IPS-18c (cell line): ENCODE data around the gene L3MBTL3.
"Not testable (repeated sequence)": the region's sequence is repeated elsewhere in the genome, so short reads cannot be mapped to it uniquely, and the experiment has no call there.

Source experiments
- H3K4me3 ChIP-seq: 2 replicates; pipeline ENCODE4 v1.7.0; 2013; ENCODE audit warnings: low read depth, mild to moderate bottlenecking, low read length, moderate library complexity; ENCODE audit not compliant: insufficient read depth
- H3K9me3 ChIP-seq: one replicate; pipeline ENCODE4 v1.6.1; 2013; ENCODE audit warnings: mild to moderate bottlenecking, low read length, moderate library complexity; ENCODE audit not compliant: control insufficient read depth, insufficient read depth

Gene L3MBTL3

DNA sequence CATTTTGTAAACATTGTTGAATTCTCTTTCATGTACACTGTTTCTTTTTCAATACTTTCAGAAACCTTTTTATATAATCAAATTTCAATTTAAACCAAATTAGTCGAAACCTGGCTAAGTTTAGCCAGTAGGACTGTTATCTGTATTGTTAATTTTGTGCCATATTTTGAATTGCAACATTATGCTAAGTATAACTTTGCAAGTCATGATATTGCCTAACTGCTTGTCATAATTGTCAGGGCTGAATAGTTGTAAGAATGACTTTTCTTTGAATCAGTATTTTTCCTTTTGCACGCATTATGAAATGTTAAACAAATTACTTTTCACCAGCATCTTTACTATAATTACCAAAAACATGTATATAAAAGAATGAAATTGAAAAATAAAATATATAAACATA, 121.7 kb downstream of the L3MBTL3 start:
- Histone ChIP-seq H3K4me3 (no peak overlapping the region), H3K9me3 (no peaks in the 10 kb centered on the region)

- H3K9me3 ChIP-seq = no peaks in the 10 kb centered on the region
- H3K4me3 ChIP-seq = no peak overlapping the region
These were observed 125.3 kb downstream of the L3MBTL3 start for GRCh38 chr6:130143709-130144108.

DNA sequence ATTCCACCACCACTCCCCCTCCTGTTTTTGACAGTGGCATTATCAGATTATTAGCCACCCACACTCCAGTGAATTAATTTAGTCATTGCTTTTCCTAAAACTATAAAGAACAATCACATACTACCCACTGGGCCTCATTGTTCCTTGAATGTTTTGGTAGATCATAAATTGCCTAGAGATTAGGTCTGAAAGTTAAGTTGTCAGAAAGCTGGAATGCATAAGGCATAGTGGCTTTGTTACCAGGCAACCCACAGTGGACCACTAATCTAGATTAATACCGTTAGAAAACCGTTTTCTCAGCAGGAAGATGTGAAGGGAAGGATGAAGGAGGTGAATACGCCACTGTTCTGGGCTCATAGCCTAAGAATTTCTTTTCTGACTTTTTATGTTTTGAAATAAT, 128.7 kb downstream of the L3MBTL3 start:
- no peak overlapping the region for H3K4me3 ChIP-seq
- H3K9me3 ChIP-seq = peaks cover 2% of the 10 kb centered on the region

GRCh38 chr6:130148181-130148580, 129.8 kb downstream of the L3MBTL3 start:
- Histone ChIP-seq H3K9me3 (peaks cover 2% of the 10 kb centered on the region), H3K4me3 (no peak overlapping the region)

DNA sequence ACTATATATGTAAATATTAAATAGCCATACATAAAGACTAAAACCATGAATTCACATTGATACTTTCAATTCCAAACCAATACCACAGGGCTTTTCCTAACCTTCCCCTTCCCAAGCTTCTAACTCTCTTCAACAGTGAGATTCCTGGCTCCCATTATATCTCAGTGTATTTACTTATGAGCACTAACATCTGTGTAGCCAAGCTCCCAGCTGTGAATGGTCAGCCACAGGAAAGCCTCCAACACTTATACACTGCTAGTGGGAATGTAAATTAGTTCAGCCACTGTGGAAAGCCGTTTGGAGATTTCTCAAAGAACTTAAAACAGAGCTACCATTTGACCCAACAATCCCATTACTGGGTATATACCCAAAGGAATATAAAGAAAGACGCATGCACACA, 130.6 kb downstream of the L3MBTL3 start:
- H3K4me3 ChIP-seq, H3K9me3 ChIP-seq: not testable (repeated sequence)

GRCh38 chr6:130150906-130151305, 132.5 kb downstream of the L3MBTL3 start:
- Histone ChIP-seq H3K9me3 (peaks cover 2% of the 10 kb centered on the region), H3K4me3 (no peak overlapping the region)

DNA sequence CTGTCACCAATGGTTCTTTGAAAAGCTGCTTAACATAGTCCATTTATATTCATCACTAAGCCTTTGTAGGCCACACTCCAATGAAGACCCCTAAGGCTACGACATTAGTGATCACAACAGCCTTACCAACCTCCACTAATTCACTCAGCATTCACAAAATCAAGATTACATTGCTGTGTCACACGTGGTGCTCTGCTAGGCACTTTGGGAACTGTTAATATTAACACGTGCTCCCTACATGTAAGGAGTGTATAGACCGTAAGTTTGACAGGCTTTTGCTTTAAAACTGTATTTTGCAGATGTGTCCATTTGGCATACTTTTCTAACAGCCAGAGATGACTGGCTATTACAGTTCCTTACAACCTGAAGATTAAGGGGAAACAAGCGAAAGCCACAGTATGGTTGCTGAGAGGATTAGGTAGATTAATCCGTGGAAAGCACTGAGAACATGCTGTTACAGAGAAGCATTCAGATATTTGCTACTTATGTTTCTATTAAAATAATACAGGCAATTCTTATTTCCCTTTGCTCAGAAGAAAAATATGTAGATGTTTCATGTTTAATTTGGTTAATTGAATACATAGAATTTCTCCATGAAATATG, 134.6 kb downstream of the L3MBTL3 start:
- Histone ChIP-seq H3K4me3 (no peak overlapping the region), H3K9me3 (peaks cover 2% of the 10 kb centered on the region)

DNA sequence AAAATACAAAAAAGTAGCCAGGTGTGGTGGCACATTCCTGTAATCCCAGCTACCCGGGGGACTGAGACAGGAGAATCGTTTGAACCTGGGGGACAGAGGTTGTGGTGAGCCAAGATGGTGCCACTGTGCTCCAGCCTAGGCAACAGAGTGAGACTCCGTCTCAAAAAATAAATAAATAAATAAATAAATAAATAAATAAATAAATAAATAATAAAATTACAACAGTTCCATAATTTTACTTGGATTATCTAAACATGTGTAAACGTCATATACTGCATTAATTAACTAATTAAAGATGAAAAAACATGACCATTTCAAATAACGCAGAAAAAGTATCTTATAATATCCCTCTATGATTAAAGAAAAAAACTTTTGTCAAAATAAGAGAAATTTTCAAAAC, 138.5 kb downstream of the L3MBTL3 start:
- Histone ChIP-seq H3K9me3 (no peaks in the 10 kb centered on the region), H3K4me3 (no peak overlapping the region)

DNA sequence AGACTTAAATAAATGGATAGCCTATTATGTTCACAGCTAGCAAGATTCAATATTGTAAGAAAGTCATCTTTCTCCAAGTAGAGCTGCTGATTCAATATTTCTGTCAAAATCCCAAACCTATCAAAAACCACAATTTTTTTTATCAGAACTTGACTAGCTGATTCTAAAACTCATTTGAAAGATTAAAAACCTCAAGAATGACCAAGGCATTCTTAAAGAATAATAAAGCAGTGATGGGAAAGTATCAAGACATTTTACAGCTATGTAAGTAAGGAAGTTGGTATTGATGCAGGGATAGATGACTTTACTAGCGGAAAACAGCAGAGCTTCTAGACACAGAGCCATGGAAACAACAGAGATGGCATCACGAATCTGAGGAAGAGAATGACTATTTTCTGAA, 139.7 kb downstream of the L3MBTL3 start:
- H3K9me3 ChIP-seq = no peaks in the 10 kb centered on the region

GRCh38 chr6:130158548-130158947, 140.2 kb downstream of the L3MBTL3 start:
- H3K4me3 ChIP-seq = no peak overlapping the region

More for the DNA sequence above, 139.7 kb downstream of the L3MBTL3 start:
- no peak overlapping the region for H3K4me3 ChIP-seq

DNA sequence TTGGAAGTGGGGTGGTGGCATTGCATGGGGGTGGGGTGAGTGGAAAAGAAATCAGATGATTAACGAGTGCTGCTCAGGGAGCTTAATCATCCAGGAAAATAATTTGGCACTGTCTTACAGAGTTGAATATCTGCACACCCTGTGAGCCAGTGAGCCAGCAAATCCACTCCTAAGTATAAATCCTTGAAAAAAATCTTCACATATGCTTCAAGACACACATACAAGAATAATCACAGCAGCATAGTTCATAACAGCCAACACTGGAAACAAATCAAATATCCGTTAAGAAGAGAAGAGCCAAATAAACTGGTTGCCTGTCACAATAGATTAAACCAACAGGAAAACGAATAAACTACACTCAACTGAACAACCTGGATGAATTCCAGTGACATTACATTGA, 141.6 kb downstream of the L3MBTL3 start:
- Histone ChIP-seq H3K9me3 (no peaks in the 10 kb centered on the region), H3K4me3 (no peak overlapping the region)

More at GRCh38 chr6:130158548-130158947, 140.2 kb downstream of the L3MBTL3 start:
- no peaks in the 10 kb centered on the region for H3K9me3 ChIP-seq

DNA sequence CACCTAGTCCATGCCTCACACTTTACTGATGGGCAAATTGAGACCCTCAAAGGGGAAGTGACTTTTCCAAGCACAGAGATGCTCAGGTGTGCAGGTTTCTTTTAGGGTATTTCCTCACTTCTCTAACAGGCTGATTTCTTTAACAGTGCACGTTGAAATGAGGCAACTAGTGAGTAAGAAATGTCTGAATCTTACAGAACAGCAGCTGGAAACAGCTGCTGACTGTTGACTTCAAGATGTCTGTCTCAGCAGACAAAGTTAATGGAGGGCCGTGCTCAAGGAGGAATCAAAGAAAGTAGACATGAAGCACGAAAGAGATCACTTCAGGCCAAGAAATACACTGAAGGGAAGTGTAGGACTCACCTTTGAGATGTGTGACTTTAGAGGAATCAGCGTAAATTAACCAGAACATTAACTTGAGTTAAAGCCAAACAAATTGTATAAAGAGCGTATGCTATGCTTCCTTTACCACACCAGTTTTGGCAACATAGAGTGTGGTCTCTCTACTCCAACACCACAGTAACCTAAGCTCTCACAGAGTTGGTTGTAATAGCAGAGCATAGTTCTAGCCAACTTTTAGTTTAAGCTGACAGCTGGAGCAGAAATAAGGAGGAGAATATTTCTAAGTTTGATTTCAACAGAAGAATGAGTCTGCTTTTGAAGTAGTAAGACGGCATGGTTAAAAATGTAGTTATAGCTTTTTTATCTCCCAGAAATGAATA, 143.5 kb downstream of the L3MBTL3 start:
- H3K9me3 ChIP-seq = no peaks in the 10 kb centered on the region
- no peak overlapping the region for H3K4me3 ChIP-seq

DNA sequence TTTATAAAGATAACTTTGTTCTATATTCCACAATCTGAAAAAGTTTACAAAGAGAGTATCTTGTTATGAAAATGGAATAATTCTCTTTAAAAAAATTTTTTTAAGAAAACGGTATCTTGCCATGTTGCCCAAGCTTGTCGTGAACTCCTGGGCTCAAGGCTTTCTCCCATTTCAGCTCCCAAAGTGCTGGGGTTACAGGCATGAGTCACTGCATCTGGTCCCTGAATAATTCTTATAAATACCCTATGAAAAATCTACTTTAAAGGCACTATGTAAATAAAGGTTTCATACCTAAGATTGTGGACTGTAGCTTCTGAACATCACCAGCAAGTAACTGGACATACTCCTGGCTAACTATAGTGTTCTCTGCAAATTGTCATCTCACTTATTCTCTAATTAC, 144.0 kb downstream of the L3MBTL3 start:
- no peak overlapping the region for H3K4me3 ChIP-seq
- no peaks in the 10 kb centered on the region for H3K9me3 ChIP-seq

- Histone ChIP-seq H3K9me3 (no peaks in the 10 kb centered on the region), H3K4me3 (no peak overlapping the region)
These were observed 144.9 kb downstream of the L3MBTL3 start for GRCh38 chr6:130163266-130163665.

- H3K4me3 ChIP-seq = no peak overlapping the region
- H3K9me3 ChIP-seq = no peaks in the 10 kb centered on the region
These were observed 145.9 kb downstream of the L3MBTL3 start for GRCh38 chr6:130164251-130164650.

DNA sequence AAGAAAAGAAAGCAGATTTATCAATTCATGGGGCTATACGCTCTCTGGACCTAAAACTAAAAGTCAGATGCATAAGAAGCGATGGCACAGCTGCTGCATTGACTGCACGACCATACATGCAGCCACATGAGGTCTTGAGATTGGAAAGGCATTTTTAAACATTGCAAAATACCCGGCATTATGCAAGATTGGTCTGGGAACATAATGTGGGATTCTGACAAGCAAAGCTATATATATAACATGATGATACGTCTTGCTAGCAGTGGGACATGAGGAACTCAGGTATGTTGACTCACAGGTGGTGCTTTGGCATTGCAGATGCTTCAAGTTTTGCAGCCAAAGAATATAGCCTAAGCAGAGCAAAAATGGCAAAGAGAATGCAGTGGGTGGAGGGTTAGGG, 149.3 kb downstream of the L3MBTL3 start:
- Histone ChIP-seq H3K4me3 (no peak overlapping the region), H3K9me3 (no peaks in the 10 kb centered on the region)

GRCh38 chr6:130170160-130170559, 151.8 kb downstream of the L3MBTL3 start:
- H3K9me3 ChIP-seq, H3K4me3 ChIP-seq: not testable (repeated sequence)

DNA sequence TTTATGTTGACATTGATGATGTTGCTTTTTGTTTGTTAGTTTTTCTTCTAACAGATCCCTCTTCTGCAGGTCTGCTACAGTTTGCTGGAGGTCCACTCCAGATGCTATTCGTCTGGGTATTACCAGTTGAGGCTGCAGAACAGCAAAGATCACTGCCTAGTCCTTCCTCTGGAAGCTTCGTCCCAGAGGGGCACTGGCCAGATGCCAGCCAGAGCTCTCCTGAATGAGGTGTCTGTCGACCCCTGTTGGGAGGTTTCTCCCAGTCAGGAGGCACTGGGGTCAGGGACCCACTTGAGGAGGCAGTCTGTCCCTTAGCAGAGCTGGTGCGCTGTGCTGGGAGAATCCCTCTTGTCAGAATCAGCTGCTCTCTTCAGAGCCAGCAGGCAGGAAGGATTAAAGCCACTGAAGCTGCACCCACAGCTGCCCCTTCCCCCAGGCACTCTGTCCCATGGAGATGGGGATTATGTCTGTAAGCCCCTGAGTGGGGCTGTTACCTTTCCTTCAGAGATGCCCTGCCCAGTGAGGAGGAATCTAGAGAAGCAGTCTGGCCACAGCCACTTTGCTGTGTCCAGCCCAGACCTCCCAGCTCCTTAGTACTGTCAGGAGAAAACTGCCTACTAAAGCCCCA, 155.1 kb downstream of the L3MBTL3 start:
- H3K4me3 ChIP-seq, H3K9me3 ChIP-seq: not testable (repeated sequence)
